ENCODE data around the gene TMOD1. TPM values are rescaled to one million over a fixed set of nuclear protein-coding genes. Genes with fewer than 3 reads are reported as not detected.
A peak's percentile ranks its signal among the peaks of the same experiment; 100 is the strongest.

The TMOD1 gene
- total RNA-seq, 1 experiment from 2014 or later, result not detected

- ATAC-seq (peak; percentile 78), DNase-seq (peak; percentile 60)
- no peak overlapping the region for H3K4me3 ChIP-seq (ENCODE audit: low read length)
- CTCF ChIA-PET, result interaction anchor here (0.6 to 1.9 kb wide), 4 partner anchors 124 to 432 kb away, joined by 3 to 18 read pairs (median 8); no protein-coding TSS in a partner anchor
- intact Hi-C loops (cut with micrococcal nuclease), result loop anchor here (1.0 kb wide), 2 partner anchors 129 to 146 kb away; no protein-coding TSS in a partner anchor
- no peak overlapping the region for H3K27ac ChIP-seq (ENCODE audit: low read length)
- no TSS peak for BruUV-seq (replicated peaks)
- POLR2A ChIA-PET (ENCODE audit: unreplicated experiment), result no interaction called here
- no peaks in the 10 kb centered on the region for H3F3A ChIP-seq (ENCODE audit: low read length, unreplicated experiment)
- H3K36me3 ChIP-seq (ENCODE audit: low read depth, low read length), result no peaks in the 10 kb centered on the region
- no peaks in the 10 kb centered on the region for H3K27me3 ChIP-seq (ENCODE audit: low read length)
- no peaks in the 10 kb centered on the region for H3K4me1 ChIP-seq (ENCODE audit: insufficient read depth, low read length)
- H4K20me1 ChIP-seq (ENCODE audit: low read length), result no peaks in the 10 kb centered on the region
- no peak overlapping the region for H2AFZ ChIP-seq (ENCODE audit: low read length)
- H3K4me2 ChIP-seq (ENCODE audit: low read length), result no peak overlapping the region
- no peaks in the 10 kb centered on the region for H3K9me2 ChIP-seq (replicated peaks; ENCODE audit: low read length)
- TF ChIP-seq EZH2 (IDR thresholded peaks at IDR 0.05; ENCODE audit: low read length, unreplicated experiment) (no peak), EZH2phosphoT487 (IDR thresholded peaks at IDR 0.05; ENCODE audit: borderline replicate concordance, low read length) (no peak), CTCF (conservative IDR thresholded peaks at IDR 0.05; ENCODE audit: low read depth, low read length) (peak; percentile 83)
- H3K9me3 ChIP-seq (ENCODE audit: low read length), result no peaks in the 10 kb centered on the region
- H3K79me2 ChIP-seq (ENCODE audit: low read length), result no peaks in the 10 kb centered on the region
- no peak overlapping the region for H3K9ac ChIP-seq (ENCODE audit: low read length)
These were observed 32.6 kb upstream of the TMOD1 start for GRCh38 chr9:97468658-97469448.

- Histone ChIP-seq H3K9me3 (ENCODE audit: low read length) (no peaks in the 10 kb centered on the region), H3K79me2 (ENCODE audit: low read length) (no peaks in the 10 kb centered on the region), H3K4me3 (ENCODE audit: low read length) (no peak overlapping the region), H2AFZ (ENCODE audit: low read length) (no peak overlapping the region), H3K9me2 (replicated peaks; ENCODE audit: low read length) (no peaks in the 10 kb centered on the region), H3F3A (ENCODE audit: low read length, unreplicated experiment) (no peaks in the 10 kb centered on the region), H3K9ac (ENCODE audit: low read length) (no peak overlapping the region), H3K27me3 (ENCODE audit: low read length) (no peaks in the 10 kb centered on the region), H3K36me3 (ENCODE audit: low read depth, low read length) (no peaks in the 10 kb centered on the region), H3K27ac (ENCODE audit: low read length) (no peak overlapping the region), H3K4me2 (ENCODE audit: low read length) (no peak overlapping the region), H3K4me1 (ENCODE audit: insufficient read depth, low read length) (peaks cover 4% of the 10 kb centered on the region; the same call in 1 of the 2 replicates), H4K20me1 (ENCODE audit: low read length) (no peaks in the 10 kb centered on the region)
- TF ChIP-seq EZH2 (IDR thresholded peaks at IDR 0.05; ENCODE audit: low read length, unreplicated experiment) (no peak), CTCF (conservative IDR thresholded peaks at IDR 0.05; ENCODE audit: low read depth, low read length) (peak; percentile 50)
- DNase-seq (peak; percentile 16), ATAC-seq (peak; percentile 27; the same call in 1 of the 2 replicates)
- CTCF ChIA-PET, result interaction anchor here (1.1 to 1.9 kb wide), 3 partner anchors 17 to 145 kb away, joined by 3 to 18 read pairs (median 14); no protein-coding TSS in a partner anchor
- POLR2A ChIA-PET (ENCODE audit: unreplicated experiment), result no interaction called here
- intact Hi-C loops (cut with micrococcal nuclease), result no loop called here
- no TSS peak for BruUV-seq (replicated peaks)
These were observed 31.4 kb upstream of the TMOD1 start for GRCh38 chr9:97470076-97470475.

- CTCF ChIA-PET, result interaction anchor here (0.6 kb wide), 1 partner anchor 11 kb away, joined by 4 read pairs; no protein-coding TSS in a partner anchor
- TF ChIP-seq CTCF (conservative IDR thresholded peaks at IDR 0.05; ENCODE audit: low read depth, low read length) (no peak), EZH2 (IDR thresholded peaks at IDR 0.05; ENCODE audit: low read length, unreplicated experiment) (no peak), EZH2phosphoT487 (IDR thresholded peaks at IDR 0.05; ENCODE audit: borderline replicate concordance, low read length) (no peak)
These were observed 27.7 kb upstream of the TMOD1 start for GRCh38 chr9:97473717-97474116.

More at GRCh38 chr9:97473717-97474116, 27.7 kb upstream of the TMOD1 start:
- Histone ChIP-seq H3K4me1 (ENCODE audit: insufficient read depth, low read length) (peaks cover 4% of the 10 kb centered on the region; the same call in 1 of the 2 replicates), H4K20me1 (ENCODE audit: low read length) (no peaks in the 10 kb centered on the region), H3K9me3 (ENCODE audit: low read length) (no peaks in the 10 kb centered on the region), H3K4me3 (ENCODE audit: low read length) (no peak overlapping the region), H3K9ac (ENCODE audit: low read length) (no peak overlapping the region), H3F3A (ENCODE audit: low read length, unreplicated experiment) (no peaks in the 10 kb centered on the region), H3K36me3 (ENCODE audit: low read depth, low read length) (no peaks in the 10 kb centered on the region), H3K9me2 (replicated peaks; ENCODE audit: low read length) (no peaks in the 10 kb centered on the region), H2AFZ (ENCODE audit: low read length) (no peak overlapping the region), H3K27ac (ENCODE audit: low read length) (no peak overlapping the region), H3K79me2 (ENCODE audit: low read length) (no peaks in the 10 kb centered on the region), H3K4me2 (ENCODE audit: low read length) (no peak overlapping the region), H3K27me3 (ENCODE audit: low read length) (no peaks in the 10 kb centered on the region)
- no TSS peak for BruUV-seq (replicated peaks)
- DNase-seq (no peak), ATAC-seq (no peak)
- intact Hi-C loops (cut with micrococcal nuclease), result no loop called here
- POLR2A ChIA-PET (ENCODE audit: unreplicated experiment), result no interaction called here
